Caco-2 (cell line): Measurements from ENCODE around the gene PNLDC1. TPM values are rescaled to one million over a fixed set of nuclear protein-coding genes. Genes with fewer than 3 reads are reported as not detected.

Source experiments
- BruUV-seq: library from RNA; stranded (reverse); fragments of 400-500 nt; replicated peaks from 2 replicates; lab custom pipeline; 2021; lab: Mats Ljungman, UMichigan
- CTCF ChIA-PET: fragments of 300-600 bp; sonication (Branson Sonifier 250); formaldehyde crosslinking; loops from one replicate; lab custom pipeline; 2022; ENCODE audit warnings: antibody characterized with exemption; lab: Charles Lee
- POLR2A ChIA-PET: fragments of 300-600 bp; sonication (Branson Sonifier 250); formaldehyde crosslinking; loops from one replicate; lab custom pipeline; 2022; ENCODE audit warnings: antibody characterized with exemption; lab: Charles Lee
- DNase-seq, 2 experiments: peaks; one replicate each; pipeline versions ENCODE4 v3.0.0 to v3.0.0-alpha.2; 2020 to 2022
- H3K27me3 ChIP-seq: replicated peaks from 2 replicates; pipeline ENCODE4 v1.6.0; 2011; ENCODE audit warnings: low read length; ENCODE audit not compliant: control insufficient read depth, insufficient read depth
- H3K36me3 ChIP-seq: 2 replicates; pipeline ENCODE4 v1.5.1; 2011; ENCODE audit warnings: low read length; ENCODE audit not compliant: control insufficient read depth, insufficient read depth
- H3K4me1 ChIP-seq: fragments of 250-450 bp; sonication (Bioruptor Pico); 2 replicates; pipeline ENCODE4 v1.5.1; 2020; ENCODE audit warnings: mild to moderate bottlenecking
- H3K4me3 ChIP-seq: 2 replicates; pipeline ENCODE4 v1.5.1; 2011; ENCODE audit warnings: low read depth, mild to moderate bottlenecking, control low read depth, low read length
- H3K9me3 ChIP-seq: fragments of 250-450 bp; sonication (Bioruptor Pico); 2 replicates; pipeline ENCODE4 v1.5.1; 2020; ENCODE audit warnings: mild to moderate bottlenecking, moderate library complexity
- H3K27ac Mint-ChIP-seq: one replicate; pipeline ENCODE4 v1.8.0; 2022; ENCODE audit warnings: mixed read lengths; ENCODE audit not compliant: unreplicated experiment
- H3K27me3 Mint-ChIP-seq: one replicate; pipeline ENCODE4 v1.8.0; 2022; ENCODE audit warnings: mixed read lengths; ENCODE audit not compliant: insufficient read depth, unreplicated experiment
- H3K36me3 Mint-ChIP-seq: one replicate; pipeline ENCODE4 v1.8.0; 2022; ENCODE audit warnings: mild to moderate bottlenecking, mixed read lengths; ENCODE audit not compliant: insufficient read depth, unreplicated experiment
- H3K4me1 Mint-ChIP-seq: one replicate; pipeline ENCODE4 v1.8.0; 2022; ENCODE audit warnings: low read depth, mixed read lengths; ENCODE audit not compliant: unreplicated experiment
- H3K4me3 Mint-ChIP-seq: one replicate; pipeline ENCODE4 v1.8.0; 2022; ENCODE audit warnings: mild to moderate bottlenecking, moderate library complexity, mixed read lengths; ENCODE audit not compliant: unreplicated experiment
- H3K9me3 Mint-ChIP-seq: one replicate; pipeline ENCODE4 v1.8.0; 2022; ENCODE audit warnings: mixed read lengths; ENCODE audit not compliant: unreplicated experiment
- CTCF ChIP-seq, 2 experiments: fragments of 200-600 bp in 1 of 2; IDR thresholded peaks; 1 replicate in 1 of 2; 2 replicates in 1 of 2; pipeline versions ENCODE4 v1.5.1 to v1.8.0; 2011 to 2022; ENCODE audit warnings: antibody characterized with exemption in 1 of 2, control low read depth in 1 of 2, inconsistent platforms in 1 of 2, low read depth in 1 of 2, low read length in 1 of 2, mild to moderate bottlenecking in 1 of 2, moderate library complexity in 1 of 2; ENCODE audit not compliant: insufficient read depth in 1 of 2, severe bottlenecking in 1 of 2, unreplicated experiment in 1 of 2
- intact Hi-C: fragments of 100-400 bp; cut with micrococcal nuclease; formaldehyde crosslinking; loops from one replicate; pipeline ENCODE4 v1.10.0; 2022; ENCODE audit not compliant: unreplicated experiment
- total RNA-seq: library from RNA; stranded (reverse); gene quantifications from 2 replicates; pipeline ENCODE4 v1.2.3, GENCODE V29; 2022

The PNLDC1 gene
- total RNA-seq, 1 experiment from 2014 or later, result 0.32 TPM

GRCh38 chr6:159753081-159753872, 46.8 kb upstream of the PNLDC1 start:
- Mint-ChIP-seq H3K4me1 (peaks cover 6% of the 10 kb centered on the region), H3K36me3 (peaks cover 94% of the 10 kb centered on the region), H3K4me3 (no peak overlapping the region), H3K27ac (no peak overlapping the region), H3K27me3 (no peaks in the 10 kb centered on the region), H3K9me3 (no peaks in the 10 kb centered on the region)
- intact Hi-C loops, result no loop called here
- ChIA-PET CTCF (no interaction called here), POLR2A (no interaction called here)
- no peaks in the 10 kb centered on the region; the same call in 1 of the 2 replicates for H3K36me3 ChIP-seq
- no peak overlapping the region for H3K4me3 ChIP-seq
- H3K27me3 ChIP-seq, result no peaks in the 10 kb centered on the region
- H3K9me3 ChIP-seq, result no peaks in the 10 kb centered on the region
- DNase-seq, result no peak
- no peak for TF ChIP-seq CTCF (IDR thresholded peaks at IDR 0.05; ENCODE audit: insufficient read depth in 1 of 2, low read depth in 1 of 2, low read length in 1 of 2, severe bottlenecking in 1 of 2, unreplicated experiment in 1 of 2)
- no peaks in the 10 kb centered on the region for H3K4me1 ChIP-seq
- no TSS peak for BruUV-seq

GRCh38 chr6:159754401-159754800, 45.7 kb upstream of the PNLDC1 start:
- Histone ChIP-seq H3K4me3 (no peak overlapping the region), H3K4me1 (no peaks in the 10 kb centered on the region), H3K9me3 (no peaks in the 10 kb centered on the region), H3K36me3 (no peaks in the 10 kb centered on the region; the same call in 1 of the 2 replicates), H3K27me3 (no peaks in the 10 kb centered on the region)
- Mint-ChIP-seq H3K9me3 (no peaks in the 10 kb centered on the region), H3K27me3 (no peaks in the 10 kb centered on the region), H3K36me3 (peaks cover 91% of the 10 kb centered on the region), H3K4me3 (no peak overlapping the region), H3K4me1 (peaks cover 11% of the 10 kb centered on the region), H3K27ac (no peak overlapping the region)
- ChIA-PET CTCF (no interaction called here), POLR2A (interaction anchor here (0.6 kb wide), 1 partner anchor 67 kb away, joined by 3 read pairs; no protein-coding TSS in a partner anchor)
- intact Hi-C loops, result no loop called here
- no TSS peak for BruUV-seq
- no peak for TF ChIP-seq CTCF (IDR thresholded peaks at IDR 0.05; ENCODE audit: insufficient read depth in 1 of 2, low read depth in 1 of 2, low read length in 1 of 2, severe bottlenecking in 1 of 2, unreplicated experiment in 1 of 2)
- DNase-seq, result no peak

- TSS peak; percentile 31 for BruUV-seq
- CTCF ChIA-PET, result no interaction called here
- POLR2A ChIA-PET, result interaction anchor here (0.6 to 0.9 kb wide), 2 partner anchors 28 to 68 kb away, joined by 3 read pairs; partner anchors contain the start of gene WTAP
- intact Hi-C loops, result no loop called here
- Mint-ChIP-seq H3K9me3 (no peaks in the 10 kb centered on the region), H3K36me3 (peaks cover 91% of the 10 kb centered on the region), H3K4me1 (peaks cover 18% of the 10 kb centered on the region), H3K27me3 (no peaks in the 10 kb centered on the region), H3K4me3 (no peak overlapping the region), H3K27ac (no peak overlapping the region)
- Histone ChIP-seq H3K4me3 (no peak overlapping the region), H3K36me3 (no peaks in the 10 kb centered on the region; the same call in 1 of the 2 replicates), H3K4me1 (peaks cover 8% of the 10 kb centered on the region), H3K27me3 (no peaks in the 10 kb centered on the region), H3K9me3 (no peaks in the 10 kb centered on the region)
- DNase-seq, result no peak
- TF ChIP-seq CTCF (IDR thresholded peaks at IDR 0.05; ENCODE audit: insufficient read depth in 1 of 2, low read depth in 1 of 2, low read length in 1 of 2, severe bottlenecking in 1 of 2, unreplicated experiment in 1 of 2), result no peak
Observed at GRCh38 chr6:159754959-159755914, 44.8 kb upstream of the PNLDC1 start.
